OCI-LY1 (cell line): ENCODE measurements around the gene COL8A1.

Experiments used
- H2AFZ ChIP-seq: fragments of 200-600 bp; sonication (generic), shearing (Covaris generic); 2 replicates; pipeline ENCODE4 v1.6.0; 2014; ENCODE audit warnings: antibody characterized with exemption, mild to moderate bottlenecking, low read length
- H3F3A ChIP-seq: fragments of 200-600 bp; sonication (generic), shearing (Covaris generic); 2 replicates; pipeline ENCODE4 v1.6.0; 2014; ENCODE audit warnings: mild to moderate bottlenecking, antibody characterized with exemption, low read length, moderate library complexity; ENCODE audit not compliant: insufficient read depth
- H3K27ac ChIP-seq: fragments of 200-600 bp; sonication (generic); 2 replicates; pipeline ENCODE4 v1.5.1; 2014; ENCODE audit warnings: low read length, mixed run types, mild to moderate bottlenecking, low read depth; ENCODE audit not compliant: poor library complexity, severe bottlenecking
- H3K27me3 ChIP-seq: fragments of 200-600 bp; sonication (generic); 2 replicates; pipeline ENCODE4 v1.6.0; 2014; ENCODE audit warnings: antibody characterized with exemption, mild to moderate bottlenecking, low read length, moderate library complexity; ENCODE audit not compliant: insufficient read depth
- H3K36me3 ChIP-seq: fragments of 200-600 bp; sonication (generic); 2 replicates; pipeline ENCODE4 v1.6.1; 2014; ENCODE audit warnings: mild to moderate bottlenecking, antibody characterized with exemption, low read length, moderate library complexity, mixed read lengths; ENCODE audit not compliant: insufficient read depth
- H3K4me1 ChIP-seq: fragments of 200-600 bp; sonication (generic); 2 replicates; pipeline ENCODE4 v1.5.1; 2014; ENCODE audit warnings: mild to moderate bottlenecking, low read length, moderate library complexity; ENCODE audit not compliant: insufficient read depth, severe bottlenecking
- H3K4me2 ChIP-seq: fragments of 200-600 bp; sonication (generic), shearing (Covaris generic); 2 replicates; pipeline ENCODE4 v1.6.1; 2014; ENCODE audit warnings: low read length
- H3K4me3 ChIP-seq: fragments of 200-600 bp; sonication (generic); 2 replicates; pipeline ENCODE4 v1.5.1; 2014; ENCODE audit warnings: low read length, low read depth, mild to moderate bottlenecking, mixed read lengths; ENCODE audit not compliant: poor library complexity, severe bottlenecking
- H3K79me2 ChIP-seq: fragments of 200-600 bp; shearing (Covaris generic); 2 replicates; pipeline ENCODE4 v1.6.1; 2016; ENCODE audit warnings: mixed run types, low read length, mixed read lengths; ENCODE audit not compliant: insufficient read depth
- H3K9ac ChIP-seq: fragments of 200-600 bp; sonication (generic), shearing (Covaris generic); 2 replicates; pipeline ENCODE4 v1.6.1; 2014; ENCODE audit warnings: mild to moderate bottlenecking, low read length, mixed read lengths
- H3K9me2 ChIP-seq: fragments of 200-600 bp; sonication (generic), shearing (Covaris generic); 2 replicates; pipeline ENCODE4 v1.6.1; 2014; ENCODE audit warnings: low read depth, mild to moderate bottlenecking, low read length, mixed read lengths
- H3K9me3 ChIP-seq: fragments of 200-600 bp; shearing (Covaris generic); 2 replicates; pipeline ENCODE4 v1.6.1; 2014; ENCODE audit warnings: low read length, mixed read lengths
- H4K20me1 ChIP-seq: fragments of 200-600 bp; sonication (generic), shearing (Covaris generic); 2 replicates; pipeline ENCODE4 v1.6.0; 2016; ENCODE audit warnings: mild to moderate bottlenecking, low read length; ENCODE audit not compliant: insufficient read depth
- EZH2 ChIP-seq: fragments of 200-600 bp; sonication (generic), shearing (Covaris generic); IDR thresholded peaks from 2 replicates; pipeline ENCODE4 v1.8.0; 2017; ENCODE audit warnings: borderline replicate concordance, mixed run types, mild to moderate bottlenecking, antibody characterized with exemption, low read length, moderate library complexity, mixed read lengths
- TF ChIP-seq, protein P1 (sequence below): fragments of 200-600 bp; sonication (generic), shearing (Covaris generic); IDR thresholded peaks from 2 replicates; pipeline ENCODE4 v1.5.1; 2017; ENCODE audit warnings: mild to moderate bottlenecking, antibody characterized with exemption, low read length, moderate library complexity, mixed read lengths

Gene COL8A1

DNA sequence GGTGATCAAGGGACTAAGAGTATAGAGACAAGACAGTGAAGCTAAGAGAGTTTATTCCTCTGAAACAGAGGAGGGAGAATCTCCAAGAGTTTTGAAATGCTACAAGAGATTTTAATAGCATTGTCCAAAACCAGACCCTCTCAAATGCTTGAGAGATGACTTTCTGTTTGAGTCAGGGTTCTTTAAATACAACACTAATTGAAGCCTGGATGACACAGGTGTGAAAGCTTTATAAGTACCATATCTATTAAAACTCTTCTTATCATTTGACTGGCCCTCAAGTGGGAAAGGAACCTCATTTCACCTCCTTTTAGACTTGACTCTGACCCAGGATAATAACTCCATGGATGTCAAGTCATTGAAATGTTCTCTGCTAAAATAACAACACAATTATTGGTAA lies 5.6 kb downstream of the COL8A1 start:
- no peaks in the 10 kb centered on the region for H3F3A ChIP-seq
- H3K4me3 ChIP-seq = no peak overlapping the region
- no peaks in the 10 kb centered on the region for H3K4me1 ChIP-seq
- TF ChIP-seq, protein P1, sequence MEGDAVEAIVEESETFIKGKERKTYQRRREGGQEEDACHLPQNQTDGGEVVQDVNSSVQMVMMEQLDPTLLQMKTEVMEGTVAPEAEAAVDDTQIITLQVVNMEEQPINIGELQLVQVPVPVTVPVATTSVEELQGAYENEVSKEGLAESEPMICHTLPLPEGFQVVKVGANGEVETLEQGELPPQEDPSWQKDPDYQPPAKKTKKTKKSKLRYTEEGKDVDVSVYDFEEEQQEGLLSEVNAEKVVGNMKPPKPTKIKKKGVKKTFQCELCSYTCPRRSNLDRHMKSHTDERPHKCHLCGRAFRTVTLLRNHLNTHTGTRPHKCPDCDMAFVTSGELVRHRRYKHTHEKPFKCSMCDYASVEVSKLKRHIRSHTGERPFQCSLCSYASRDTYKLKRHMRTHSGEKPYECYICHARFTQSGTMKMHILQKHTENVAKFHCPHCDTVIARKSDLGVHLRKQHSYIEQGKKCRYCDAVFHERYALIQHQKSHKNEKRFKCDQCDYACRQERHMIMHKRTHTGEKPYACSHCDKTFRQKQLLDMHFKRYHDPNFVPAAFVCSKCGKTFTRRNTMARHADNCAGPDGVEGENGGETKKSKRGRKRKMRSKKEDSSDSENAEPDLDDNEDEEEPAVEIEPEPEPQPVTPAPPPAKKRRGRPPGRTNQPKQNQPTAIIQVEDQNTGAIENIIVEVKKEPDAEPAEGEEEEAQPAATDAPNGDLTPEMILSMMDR = no peak
- TF ChIP-seq EZH2 = no peak
- H3K9ac ChIP-seq = no peak overlapping the region
- no peak overlapping the region for H2AFZ ChIP-seq
- H3K9me2 ChIP-seq = no peaks in the 10 kb centered on the region
- H3K27me3 ChIP-seq = no peaks in the 10 kb centered on the region
- H4K20me1 ChIP-seq = no peaks in the 10 kb centered on the region
- no peaks in the 10 kb centered on the region for H3K9me3 ChIP-seq
- H3K36me3 ChIP-seq = no peaks in the 10 kb centered on the region
- H3K79me2 ChIP-seq = no peaks in the 10 kb centered on the region
- H3K4me2 ChIP-seq = no peak overlapping the region
- no peak overlapping the region for H3K27ac ChIP-seq

DNA sequence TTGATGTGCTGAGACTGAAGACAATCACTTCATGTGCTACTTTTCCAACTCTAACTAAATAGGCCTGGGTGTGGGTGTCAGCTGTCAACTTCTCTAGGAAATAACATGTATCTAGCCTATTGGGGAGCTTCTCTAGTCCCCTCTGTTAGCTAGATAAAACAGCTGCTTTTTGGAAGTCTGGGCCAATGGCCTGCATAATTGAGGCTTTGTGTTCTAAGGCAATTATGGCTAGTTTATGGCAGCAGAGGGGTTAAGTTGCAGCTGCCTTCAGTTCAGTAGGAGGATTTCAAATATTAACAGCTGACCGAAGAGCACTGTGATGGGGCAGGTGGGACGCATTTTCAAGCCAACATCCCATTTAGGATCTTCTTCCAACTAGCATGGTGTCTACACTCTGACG lies 6.4 kb downstream of the COL8A1 start:
- Histone ChIP-seq H3K27me3 (no peaks in the 10 kb centered on the region), H3K27ac (no peak overlapping the region), H3F3A (no peaks in the 10 kb centered on the region), H2AFZ (no peak overlapping the region), H3K4me3 (no peak overlapping the region), H3K79me2 (no peaks in the 10 kb centered on the region), H3K9me2 (no peaks in the 10 kb centered on the region), H3K4me1 (no peaks in the 10 kb centered on the region), H3K36me3 (no peaks in the 10 kb centered on the region), H3K9me3 (no peaks in the 10 kb centered on the region), H3K9ac (no peak overlapping the region), H4K20me1 (no peaks in the 10 kb centered on the region), H3K4me2 (no peak overlapping the region)
- TF ChIP-seq, protein P1 = no peak
- no peak for TF ChIP-seq EZH2

DNA sequence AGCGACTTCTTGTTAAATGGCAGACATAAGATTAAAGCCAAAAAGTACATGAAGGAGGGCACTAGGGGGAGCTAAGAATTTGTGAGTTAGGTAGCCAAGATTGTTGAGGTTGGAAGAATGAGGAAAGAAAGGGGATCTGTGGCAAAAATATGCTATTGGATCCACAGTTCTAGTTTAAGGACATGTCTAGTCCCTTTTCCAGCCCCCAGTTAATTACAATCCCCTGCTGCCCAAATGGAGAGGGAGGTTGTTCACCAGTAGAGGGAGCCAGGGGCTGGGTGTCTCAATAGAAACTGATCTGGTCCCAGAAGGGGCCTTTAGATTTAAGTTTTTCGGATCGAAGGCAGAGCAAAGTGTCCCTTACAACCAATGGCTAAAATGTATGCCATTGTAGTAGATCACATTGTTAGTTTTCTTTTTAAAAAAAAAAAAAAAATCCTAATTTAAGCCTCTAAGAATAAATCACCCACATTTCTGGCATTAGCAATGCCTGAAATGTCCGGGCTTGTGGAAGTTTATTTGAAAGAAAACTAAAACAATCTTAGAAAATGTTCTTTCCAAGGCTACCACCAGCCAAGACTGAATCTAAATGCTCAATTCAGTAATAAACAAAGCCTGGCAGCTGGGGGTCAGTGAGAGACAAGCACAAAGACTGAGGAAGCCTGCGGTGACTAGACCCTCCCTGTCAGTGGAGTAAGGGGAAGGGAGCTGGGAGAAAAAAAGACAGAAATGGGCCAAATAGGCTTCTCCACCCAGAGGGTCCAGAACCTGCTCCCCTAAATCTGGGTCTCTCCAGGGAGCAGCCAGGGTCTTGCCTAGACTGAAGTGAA lies 7.1 kb downstream of the COL8A1 start:
- no peaks in the 10 kb centered on the region for H3K27me3 ChIP-seq
- H3K79me2 ChIP-seq = no peaks in the 10 kb centered on the region
- TF ChIP-seq, protein P1 = peak; percentile 90
- no peak for TF ChIP-seq EZH2
- no peaks in the 10 kb centered on the region for H3K4me1 ChIP-seq
- H3K9me3 ChIP-seq = no peaks in the 10 kb centered on the region
- H3K9ac ChIP-seq = no peak overlapping the region
- H3K4me3 ChIP-seq = no peak overlapping the region
- H3F3A ChIP-seq = no peaks in the 10 kb centered on the region
- no peak overlapping the region for H3K4me2 ChIP-seq
- no peaks in the 10 kb centered on the region for H4K20me1 ChIP-seq
- no peak overlapping the region for H2AFZ ChIP-seq
- H3K36me3 ChIP-seq = no peaks in the 10 kb centered on the region
- no peak overlapping the region for H3K27ac ChIP-seq
- no peaks in the 10 kb centered on the region for H3K9me2 ChIP-seq
